NK-92 treated with Interleukin-12 subunit alpha and Interleukin-12 subunit beta, amount 100 ng/mL, for 24 hours (cell line): ENCODE measurements around the gene PPP5C.
"Not testable (repeated sequence)": the region's sequence is repeated elsewhere in the genome, so short reads cannot be mapped to it uniquely, and the experiment has no call there.

Source experiments
- DNase-seq: peaks from one replicate; lab custom pipeline; 2025; lab: John Stamatoyannopoulos, UW

The PPP5C gene

GRCh38 chr19:46410205-46411087 is 63.6 kb downstream of the PPP5C start:
- no peak for DNase-seq

DNA sequence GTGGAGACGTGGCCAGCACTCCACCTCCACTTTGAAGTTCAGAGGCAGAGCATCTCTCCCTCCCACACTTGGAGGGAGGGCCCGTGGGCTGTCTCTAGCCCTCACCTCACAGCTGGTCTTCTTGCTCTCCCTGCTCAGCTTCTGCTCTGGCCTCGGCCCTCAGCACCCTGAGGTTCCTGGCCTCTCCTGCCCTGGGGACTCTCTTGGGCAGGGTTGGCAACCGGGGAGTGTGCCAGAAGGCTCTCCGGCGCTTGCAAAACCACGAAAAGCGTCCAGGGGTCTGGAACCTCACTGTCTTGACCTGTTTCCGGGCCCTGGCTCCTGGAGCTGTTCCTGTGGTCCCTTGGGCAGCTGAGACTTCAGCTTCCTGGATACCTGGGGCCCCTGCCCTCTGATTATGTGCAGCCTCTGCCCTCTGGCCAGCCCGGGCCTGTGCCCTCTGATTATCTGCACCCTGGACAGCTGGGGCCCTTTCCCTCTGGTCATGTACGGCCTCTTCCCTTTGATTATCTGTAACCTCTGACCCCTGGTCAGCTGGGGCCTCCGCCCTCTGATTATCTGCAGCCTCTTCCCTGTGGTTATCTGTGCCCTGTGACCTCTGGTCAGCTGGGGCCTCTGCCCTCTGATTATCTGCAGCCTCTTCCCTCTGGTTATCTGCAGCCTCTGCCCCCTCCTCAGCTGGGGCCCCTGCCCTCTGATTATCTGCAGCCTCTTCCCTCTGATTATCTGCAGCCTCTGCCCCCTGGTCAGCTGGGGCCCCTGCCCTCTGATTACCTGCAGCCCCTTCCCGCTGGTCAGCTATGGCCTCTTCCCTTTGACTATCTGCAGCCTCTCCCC is 64.4 kb downstream of the PPP5C start:
- DNase-seq, result no peak

DNA sequence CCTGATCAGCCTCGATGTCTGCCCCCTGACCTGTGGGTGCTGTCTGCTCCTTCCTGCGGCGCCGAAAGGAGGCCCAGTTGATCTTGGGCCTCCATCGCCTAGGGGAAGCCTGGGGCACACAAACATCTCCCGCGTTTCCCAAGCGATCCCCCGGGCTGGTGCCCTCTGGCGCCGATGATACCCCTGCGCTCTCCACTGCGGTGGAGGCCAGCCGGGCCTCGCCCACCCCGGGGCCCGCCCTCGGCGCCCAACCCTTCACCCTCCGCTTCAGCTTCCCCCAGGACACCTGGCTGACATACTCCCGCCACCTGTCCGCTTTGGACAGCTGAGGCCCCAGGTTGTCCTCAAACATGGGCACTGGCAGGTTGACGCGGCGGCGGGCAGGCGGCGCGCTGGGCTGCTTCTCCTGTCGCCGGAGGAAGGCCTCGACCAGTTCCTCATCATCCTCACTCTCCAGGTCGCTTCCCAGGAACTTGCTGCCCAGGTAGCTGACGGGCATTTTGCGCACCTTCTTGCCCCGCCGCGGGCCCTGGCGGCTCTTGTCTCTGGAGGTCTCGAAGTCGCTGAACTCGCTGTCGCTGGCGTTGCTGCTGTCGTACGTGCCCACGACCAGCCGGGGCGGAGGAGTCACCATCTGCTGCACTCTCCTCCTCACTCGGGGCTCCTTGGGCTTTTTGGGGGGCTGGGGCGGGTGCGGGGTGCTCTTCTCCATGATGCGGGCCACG is 65.2 kb downstream of the PPP5C start:
- DNase-seq, result no peak

GRCh38 chr19:46412650-46413261 is 65.9 kb downstream of the PPP5C start:
- DNase-seq, result no peak

DNA sequence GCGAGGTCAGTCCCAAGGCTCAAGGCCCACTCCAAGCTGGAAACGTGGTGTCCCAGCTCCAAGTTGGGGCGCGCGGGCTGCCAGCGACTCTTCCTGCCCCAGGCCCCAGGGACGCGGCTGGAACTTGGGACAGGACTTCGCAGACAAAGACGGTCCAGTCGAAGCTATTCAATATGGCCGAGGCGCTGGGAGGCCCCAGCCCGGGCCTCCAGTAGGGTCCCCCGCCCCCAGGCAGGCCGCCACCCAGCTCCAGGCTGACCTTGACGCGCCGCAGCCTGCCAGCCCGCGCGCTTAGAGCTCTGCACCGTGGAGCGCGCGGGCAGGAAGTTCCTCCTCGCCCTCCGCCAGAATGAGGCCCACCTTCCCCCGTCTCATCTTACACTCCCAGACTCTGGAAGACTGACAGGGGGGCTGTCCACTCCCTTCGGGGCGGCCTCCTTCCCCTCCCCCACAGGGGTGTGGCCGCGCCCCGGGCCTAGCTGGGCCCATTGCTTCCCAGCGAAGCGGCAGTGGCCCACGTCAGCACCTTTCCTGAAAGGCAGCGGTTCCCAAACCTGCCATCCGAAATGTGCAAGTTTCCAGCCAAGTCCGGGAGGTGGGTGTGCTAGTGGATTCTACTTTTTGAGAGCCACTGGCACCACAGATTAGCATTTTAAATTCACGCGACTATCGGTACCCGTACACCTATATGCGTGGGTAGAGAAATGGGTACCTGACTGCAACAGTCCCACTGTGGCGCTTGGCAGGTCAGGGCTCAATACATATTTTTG is 66.6 kb downstream of the PPP5C start, which contains the start of gene CCDC8:
Gene CCDC8 (minus strand): TSS at position 303 of the 770 bp plus-strand sequence. CDS start 754 bp downstream, outside the sequence.
- no peak for DNase-seq

DNA sequence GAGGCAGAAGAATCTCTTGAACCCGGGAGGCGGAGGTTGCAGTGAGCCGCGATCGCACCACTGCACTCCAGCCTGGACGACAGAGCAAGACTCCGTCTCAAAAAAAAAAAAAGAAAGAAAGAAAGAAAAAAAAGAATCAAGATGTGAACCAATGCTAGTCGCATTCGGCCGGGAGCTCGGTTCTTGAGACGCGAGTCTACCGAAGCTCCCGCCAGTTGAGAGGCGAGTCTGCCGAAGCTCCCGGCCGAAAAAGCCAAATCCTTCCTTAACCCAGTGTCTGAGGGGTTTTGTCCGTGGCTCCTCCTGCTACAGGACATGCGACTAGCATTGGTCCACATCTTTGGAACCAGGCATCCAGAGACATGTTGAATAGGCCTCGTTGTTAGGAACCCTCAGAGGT is 68.0 kb downstream of the PPP5C start:
- not testable (repeated sequence) for DNase-seq

GRCh38 chr19:46415804-46416709 is 69.2 kb downstream of the PPP5C start:
- not testable (repeated sequence) for DNase-seq

GRCh38 chr19:46420056-46420455 is 73.2 kb downstream of the PPP5C start:
- DNase-seq, result no peak

DNA sequence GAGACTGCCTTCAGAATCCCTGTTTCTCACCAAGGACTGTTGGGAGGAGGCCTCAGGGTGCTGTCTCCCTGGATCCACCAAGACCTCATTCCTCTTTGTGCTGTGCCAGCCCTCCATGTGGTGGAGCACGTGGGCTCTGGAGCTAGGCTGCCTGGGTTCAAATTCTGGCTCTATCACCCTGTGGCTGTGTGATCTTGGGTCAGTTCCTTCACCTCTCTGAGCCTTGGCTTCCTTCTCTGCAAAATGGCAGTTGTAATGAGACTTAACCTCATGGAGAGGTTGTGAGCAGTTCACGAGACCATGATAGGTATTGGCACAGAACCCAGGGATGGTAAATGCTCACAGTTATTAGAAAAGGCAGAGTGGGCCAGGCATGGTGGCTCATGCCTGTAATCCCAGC is 75.5 kb downstream of the PPP5C start:
- no peak for DNase-seq

GRCh38 chr19:46423188-46423587 is 76.3 kb downstream of the PPP5C start:
- no peak for DNase-seq

GRCh38 chr19:46426035-46426505 is 79.2 kb downstream of the PPP5C start:
- no peak for DNase-seq

- DNase-seq, result no peak
Measured at GRCh38 chr19:46426506-46427162, 79.7 kb downstream of the PPP5C start.

DNA sequence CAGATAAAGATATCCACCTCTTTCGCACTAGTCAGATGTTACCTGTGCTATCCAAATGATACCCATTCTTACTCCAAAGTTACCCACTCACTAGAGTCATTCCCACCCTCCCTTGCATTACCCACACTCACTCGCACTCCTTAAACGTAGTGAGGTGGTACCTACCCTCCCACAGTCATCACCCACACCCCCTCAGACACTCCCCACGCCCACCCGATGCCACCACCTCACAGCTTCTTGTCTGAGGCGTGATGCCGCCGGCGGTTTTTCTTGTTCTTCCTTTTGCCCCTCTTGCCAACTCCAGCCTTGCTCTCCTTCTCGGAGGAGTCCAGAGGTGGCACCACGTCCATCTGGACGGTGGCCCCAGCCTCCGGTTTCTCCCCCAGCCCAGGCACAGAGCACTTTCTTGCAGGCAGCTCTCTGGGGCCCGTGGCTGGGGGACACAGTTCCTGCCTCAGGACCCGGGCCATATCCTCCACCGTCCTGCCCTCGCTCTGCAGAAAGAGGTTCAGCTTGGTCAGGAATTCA is 80.7 kb downstream of the PPP5C start:
- DNase-seq, result no peak

GRCh38 chr19:46428239-46429135 is 81.6 kb downstream of the PPP5C start, which contains the start of gene PNMA8C:
Gene PNMA8C, minus strand, starts transcription at chr19:46428936. Its CDS starts 577 bp downstream, at chr19:46428359.
- no peak for DNase-seq

GRCh38 chr19:46429999-46430398 is 83.1 kb downstream of the PPP5C start:
- DNase-seq, result no peak

- no peak for DNase-seq
Measured at GRCh38 chr19:46431824-46432223, 84.9 kb downstream of the PPP5C start.

DNA sequence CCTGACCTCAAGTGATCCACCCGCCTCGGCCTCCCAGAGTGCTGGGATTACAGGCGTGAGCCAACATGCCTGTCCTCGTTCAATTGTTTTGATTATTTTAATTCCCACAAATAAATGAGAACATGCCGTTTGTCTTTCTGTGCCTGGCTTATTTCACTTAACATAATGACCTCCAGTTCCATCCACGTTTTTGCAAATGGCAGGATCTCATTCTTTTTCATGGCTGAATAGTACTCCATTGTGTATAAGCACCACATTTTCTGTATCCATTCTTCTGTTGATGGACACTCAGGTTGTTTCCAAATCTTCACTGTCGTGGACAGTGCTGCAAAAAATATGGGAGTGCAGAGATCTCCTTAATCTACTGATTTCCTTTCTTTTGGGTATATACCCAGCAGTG is 86.6 kb downstream of the PPP5C start:
- DNase-seq, result not testable (repeated sequence)

DNA sequence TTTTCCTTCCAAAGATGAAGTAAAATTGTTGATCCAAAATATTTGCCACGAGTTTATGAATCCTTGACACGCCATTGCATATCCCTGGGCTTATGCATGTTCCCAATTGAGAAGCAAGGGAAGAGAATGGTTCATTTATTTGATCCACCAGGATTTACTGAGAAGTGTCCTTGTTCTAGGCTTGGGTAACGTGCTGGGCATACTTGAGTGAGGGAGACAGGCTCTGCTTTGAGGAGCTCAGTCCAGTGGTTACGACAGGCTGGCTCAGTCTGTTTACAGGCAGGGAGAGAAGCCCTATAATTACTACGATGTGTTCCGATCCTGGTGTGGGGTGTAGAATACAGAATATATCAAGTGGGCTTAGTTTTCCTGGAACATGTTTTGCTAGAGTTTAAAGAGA is 88.1 kb downstream of the PPP5C start:
- DNase-seq, result no peak
